Measurements from ENCODE around the gene GUCY1B1.
"Not testable (repeated sequence)": the region's sequence is repeated elsewhere in the genome, so short reads cannot be mapped to it uniquely, and the experiment has no call there.

The GUCY1B1 gene

GRCh38 chr4:155794589-155795236 is 35.9 kb downstream of the GUCY1B1 start:
- Histone ChIP-seq H3K36me3 (no peaks in the 10 kb centered on the region), H3K27ac (no peak overlapping the region), H4K20me1 (no peaks in the 10 kb centered on the region), H3K27me3 (no peaks in the 10 kb centered on the region), H3K4me2 (no peak overlapping the region), H3K9me3 (no peaks in the 10 kb centered on the region), H3K4me1 (0 out of 2 replicates have a peak, but pooled peaks cover under 1% of the 10 kb centered on the region), H3K9ac (no peak overlapping the region), H3K4me3 (no peak overlapping the region)
- no peak for TF ChIP-seq Cebpa-rat (IDR thresholded peaks at IDR 0.05)

GRCh38 chr4:155795991-155796390 is 37.2 kb downstream of the GUCY1B1 start:
- no peaks in the 10 kb centered on the region for H4K20me1 ChIP-seq
- H3K9ac ChIP-seq, result no peak overlapping the region
- no peaks in the 10 kb centered on the region for H3K36me3 ChIP-seq
- no peak overlapping the region for H3K4me3 ChIP-seq
- H3K4me1 ChIP-seq, result no peaks in the 10 kb centered on the region
- no peak overlapping the region for H3K27ac ChIP-seq
- no peaks in the 10 kb centered on the region for H3K27me3 ChIP-seq
- no peaks in the 10 kb centered on the region for H3K9me3 ChIP-seq
- H3K4me2 ChIP-seq, result no peak overlapping the region
- TF ChIP-seq Cebpa-rat (IDR thresholded peaks at IDR 0.05), result no peak

- not testable (repeated sequence) for H3K9me3 ChIP-seq, H4K20me1 ChIP-seq, H3K4me2 ChIP-seq, H3K4me3 ChIP-seq, H3K9ac ChIP-seq, H3K4me1 ChIP-seq, H3K27me3 ChIP-seq, H3K36me3 ChIP-seq, H3K27ac ChIP-seq
Observed at GRCh38 chr4:155797581-155797980, 38.8 kb downstream of the GUCY1B1 start.

- Histone ChIP-seq H4K20me1 (no peaks in the 10 kb centered on the region), H3K27me3 (no peaks in the 10 kb centered on the region), H3K9ac (no peak overlapping the region), H3K4me2 (no peak overlapping the region), H3K4me1 (no peaks in the 10 kb centered on the region), H3K27ac (no peak overlapping the region), H3K36me3 (no peaks in the 10 kb centered on the region), H3K4me3 (no peak overlapping the region), H3K9me3 (no peaks in the 10 kb centered on the region)
- no peak for TF ChIP-seq Cebpa-rat (IDR thresholded peaks at IDR 0.05)
Observed at GRCh38 chr4:155799116-155799793, 40.4 kb downstream of the GUCY1B1 start.

GRCh38 chr4:155799794-155800123 is 40.9 kb downstream of the GUCY1B1 start:
- no peak for TF ChIP-seq Cebpa-rat (IDR thresholded peaks at IDR 0.05)
- H3K4me1 ChIP-seq, result no peaks in the 10 kb centered on the region
- no peak overlapping the region for H3K27ac ChIP-seq
- H3K4me2 ChIP-seq, result no peak overlapping the region
- H3K9ac ChIP-seq, result no peak overlapping the region
- H3K36me3 ChIP-seq, result no peaks in the 10 kb centered on the region
- no peaks in the 10 kb centered on the region for H3K27me3 ChIP-seq
- H4K20me1 ChIP-seq, result no peaks in the 10 kb centered on the region
- no peaks in the 10 kb centered on the region for H3K9me3 ChIP-seq
- H3K4me3 ChIP-seq, result no peak overlapping the region

- H3K27ac ChIP-seq, result no peak overlapping the region
- H3K27me3 ChIP-seq, result no peaks in the 10 kb centered on the region
- H4K20me1 ChIP-seq, result no peaks in the 10 kb centered on the region
- no peaks in the 10 kb centered on the region for H3K4me1 ChIP-seq
- no peak overlapping the region for H3K9ac ChIP-seq
- no peak overlapping the region for H3K4me2 ChIP-seq
- no peak overlapping the region for H3K4me3 ChIP-seq
- no peaks in the 10 kb centered on the region for H3K9me3 ChIP-seq
- no peaks in the 10 kb centered on the region for H3K36me3 ChIP-seq
- TF ChIP-seq Cebpa-rat (IDR thresholded peaks at IDR 0.05), result no peak
Observed at GRCh38 chr4:155800685-155801343, 42.0 kb downstream of the GUCY1B1 start.

GRCh38 chr4:155802190-155802959 is 43.6 kb downstream of the GUCY1B1 start:
- Histone ChIP-seq H4K20me1 (no peaks in the 10 kb centered on the region), H3K4me3 (no peak overlapping the region), H3K36me3 (no peaks in the 10 kb centered on the region), H3K9me3 (no peaks in the 10 kb centered on the region), H3K4me2 (no peak overlapping the region), H3K4me1 (no peaks in the 10 kb centered on the region), H3K27me3 (no peaks in the 10 kb centered on the region), H3K9ac (no peak overlapping the region), H3K27ac (no peak overlapping the region)
- no peak for TF ChIP-seq Cebpa-rat (IDR thresholded peaks at IDR 0.05)

- Histone ChIP-seq H4K20me1 (no peaks in the 10 kb centered on the region), H3K4me3 (no peak overlapping the region), H3K4me2 (no peak overlapping the region), H3K9ac (no peak overlapping the region), H3K27me3 (no peaks in the 10 kb centered on the region), H3K36me3 (no peaks in the 10 kb centered on the region), H3K9me3 (no peaks in the 10 kb centered on the region), H3K27ac (no peak overlapping the region), H3K4me1 (no peaks in the 10 kb centered on the region)
- TF ChIP-seq Cebpa-rat (IDR thresholded peaks at IDR 0.05), result no peak
Observed at GRCh38 chr4:155805016-155805415, 46.2 kb downstream of the GUCY1B1 start.

- H3K4me2 ChIP-seq, result no peak overlapping the region
- no peak overlapping the region for H3K27ac ChIP-seq
Observed at GRCh38 chr4:155807021-155807420, 48.2 kb downstream of the GUCY1B1 start.

GRCh38 chr4:155809835-155810234 is 51.0 kb downstream of the GUCY1B1 start:
- Histone ChIP-seq H3K4me2 (no peak overlapping the region), H4K20me1 (no peaks in the 10 kb centered on the region), H3K9ac (no peak overlapping the region), H3K36me3 (no peaks in the 10 kb centered on the region), H3K4me1 (no peaks in the 10 kb centered on the region), H3K27ac (no peak overlapping the region), H3K4me3 (no peak overlapping the region), H3K27me3 (no peaks in the 10 kb centered on the region), H3K9me3 (no peaks in the 10 kb centered on the region)
- no peak for TF ChIP-seq Cebpa-rat (IDR thresholded peaks at IDR 0.05)

More at GRCh38 chr4:155807021-155807420, 48.2 kb downstream of the GUCY1B1 start:
- Histone ChIP-seq H3K27me3 (no peaks in the 10 kb centered on the region), H3K4me1 (no peaks in the 10 kb centered on the region), H3K9ac (no peak overlapping the region), H4K20me1 (no peaks in the 10 kb centered on the region), H3K36me3 (no peaks in the 10 kb centered on the region), H3K9me3 (no peaks in the 10 kb centered on the region), H3K4me3 (no peak overlapping the region)
- no peak for TF ChIP-seq Cebpa-rat (IDR thresholded peaks at IDR 0.05)
